Mucosa of gallbladder (tissue), 1 donor: ENCODE data around the gene HSD11B2. TPM values are rescaled to one million over a fixed set of nuclear protein-coding genes. Genes with fewer than 3 reads are reported as not detected.

ENCODE experiments used
- DNase-seq: peaks from one replicate; pipeline ENCODE4 v3.0.0-alpha.2; 2020; ENCODE audit warnings: low spot score
- total RNA-seq: library from RNA; stranded (reverse); gene quantifications from one replicate; pipeline ENCODE4 v1.2.1, GENCODE V29; 2021
- donor health status: DM: no; HTN: no; CAD: no.

The HSD11B2 gene
- total RNA-seq, 1 donor from 2014 or later: 29.1 TPM

GRCh38 chr16:67474551-67475455 is 43.9 kb downstream of the HSD11B2 start:
- no peak for DNase-seq

GRCh38 chr16:67477960-67478554 is 47.1 kb downstream of the HSD11B2 start:
- no peak for DNase-seq

DNA sequence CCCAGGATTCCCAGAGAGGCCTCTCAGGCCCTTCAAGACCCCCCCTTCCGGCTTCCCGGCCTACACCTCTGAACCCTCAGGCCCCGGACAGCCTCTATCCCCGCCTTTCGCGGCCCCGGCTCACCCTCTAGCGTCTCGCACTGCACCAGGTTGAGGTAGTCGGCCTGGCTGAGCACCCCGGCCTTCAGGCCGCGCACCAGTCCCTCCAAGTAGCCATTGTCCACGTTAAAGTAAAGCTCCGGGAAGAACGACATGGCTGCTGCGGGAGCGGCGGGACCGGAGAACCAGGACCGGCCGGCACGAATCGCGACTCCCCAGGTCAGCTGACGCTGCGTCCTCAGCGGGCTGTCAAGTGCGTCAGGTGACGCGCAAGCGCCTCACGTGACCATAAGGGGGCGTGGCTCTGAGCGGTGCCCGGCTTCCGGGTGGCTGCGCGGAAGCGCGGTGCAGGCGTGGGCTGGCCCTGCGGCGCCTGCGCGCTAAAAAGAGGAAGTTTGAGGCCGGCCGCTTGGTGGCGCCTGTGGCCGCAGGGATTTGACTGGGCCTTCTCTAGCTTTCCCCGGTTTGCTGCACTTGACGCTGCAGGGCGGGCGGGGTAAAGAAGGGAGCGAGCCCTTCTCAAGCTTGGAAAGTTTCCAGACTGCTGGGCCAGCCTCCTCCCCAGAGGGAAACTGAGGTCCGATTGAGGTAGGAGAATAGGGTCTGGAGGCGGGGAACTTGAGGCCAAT is 50.1 kb downstream of the HSD11B2 start, which contains the start of gene ATP6V0D1:
TSS of gene ATP6V0D1 (minus strand) at position 325 of the 728 bp plus-strand sequence. CDS start at position 254, 71 bp downstream.
- peak; percentile 100 for DNase-seq

- DNase-seq: peak; percentile 42
Observed at GRCh38 chr16:67481561-67482232, 50.8 kb downstream of the HSD11B2 start.

DNA sequence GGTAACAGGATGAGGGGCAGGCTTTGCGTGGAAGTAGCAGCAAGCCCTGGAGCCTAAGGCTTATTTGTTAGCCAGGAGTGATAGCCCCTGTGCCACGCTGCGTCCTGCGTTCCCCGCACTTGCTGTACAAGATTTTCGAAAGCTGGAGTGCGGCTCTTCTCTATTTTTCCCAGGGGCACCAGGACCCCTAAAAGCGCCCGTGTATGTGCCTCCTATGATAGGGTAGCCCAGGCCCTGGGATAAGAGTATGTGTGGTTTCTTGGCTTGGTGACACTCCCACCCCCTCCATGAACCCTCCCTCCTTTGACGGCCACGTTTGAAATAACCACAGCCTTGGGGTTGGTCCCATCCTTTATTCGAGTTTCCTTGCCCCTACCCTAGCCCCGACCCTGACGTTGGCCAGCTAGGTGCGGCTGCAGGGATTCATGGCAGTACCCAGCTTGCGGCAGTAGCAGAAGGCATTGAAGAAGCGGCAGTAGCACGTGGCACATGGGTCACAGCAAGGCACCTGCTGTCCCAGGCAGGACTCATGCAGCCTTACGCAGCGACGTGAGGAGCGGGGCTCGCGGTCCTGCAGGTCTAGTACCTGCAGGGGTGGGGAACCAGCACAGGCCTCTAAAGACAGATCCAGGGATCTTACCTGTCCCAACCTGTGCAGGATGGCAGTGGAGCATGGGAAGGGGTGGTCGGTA is 51.5 kb downstream of the HSD11B2 start:
- no peak for DNase-seq

- DNase-seq: no peak
Observed at GRCh38 chr16:67483150-67483549, 52.2 kb downstream of the HSD11B2 start, which contains the start of gene AGRP. Gene AGRP (minus strand): TSS chr16:67483547. CDS start chr16:67483398, 149 bp downstream.

GRCh38 chr16:67483731-67484525 is 53.0 kb downstream of the HSD11B2 start:
- DNase-seq: no peak

- no peak for DNase-seq
Observed at GRCh38 chr16:67486805-67487204, 55.9 kb downstream of the HSD11B2 start.

Other genes with a start within 250 kb of the HSD11B2 start
- 68.4 TPM for gene MATCAP1, start 247.2 kb upstream of the HSD11B2 start, total RNA-seq
- gene EXOC3L1, start 241.0 kb upstream of the HSD11B2 start, total RNA-seq: 3.2 TPM
- 54.9 TPM for gene E2F4, start 239.0 kb upstream of the HSD11B2 start, total RNA-seq
- 68.3 TPM for gene ELMO3, start 232.0 kb upstream of the HSD11B2 start, total RNA-seq
- gene TMEM208, start 204.0 kb upstream of the HSD11B2 start, total RNA-seq: 46.9 TPM
- 46.4 TPM for gene FHOD1, start 183.6 kb upstream of the HSD11B2 start, total RNA-seq
- 3.2 TPM for gene SLC9A5, start 182.1 kb upstream of the HSD11B2 start, total RNA-seq
- 6.7 TPM for gene PLEKHG4, start 151.6 kb upstream of the HSD11B2 start, total RNA-seq
- 0.37 TPM for gene KCTD19, start 104.4 kb upstream of the HSD11B2 start, total RNA-seq
- gene LRRC36, start 104.3 kb upstream of the HSD11B2 start, total RNA-seq: 2.1 TPM
- 12.3 TPM for gene TPPP3, start 37.6 kb upstream of the HSD11B2 start, total RNA-seq
- 23.2 TPM for gene ZDHHC1, start 14.6 kb upstream of the HSD11B2 start, total RNA-seq
- 106 TPM for gene ATP6V0D1, start 50.0 kb downstream of the HSD11B2 start, total RNA-seq
- not detected for gene AGRP, start 52.4 kb downstream of the HSD11B2 start, total RNA-seq
- gene RIPOR1, start 97.7 kb downstream of the HSD11B2 start, total RNA-seq: 70.6 TPM
- gene CTCF, start 131.4 kb downstream of the HSD11B2 start, total RNA-seq: 39.8 TPM
- gene CARMIL2, start 214.0 kb downstream of the HSD11B2 start, total RNA-seq: 4.3 TPM
- gene ACD, start 229.1 kb downstream of the HSD11B2 start, total RNA-seq: 25.4 TPM
- 10.4 TPM for gene PARD6A, start 229.8 kb downstream of the HSD11B2 start, total RNA-seq
- 34.4 TPM for gene ENKD1, start 235.6 kb downstream of the HSD11B2 start, total RNA-seq
- gene C16orf86, start 235.7 kb downstream of the HSD11B2 start, total RNA-seq: 6.4 TPM